IPS-18a (cell line): ENCODE data around the gene ZFR.
"Not testable (repeated sequence)": the region's sequence is repeated elsewhere in the genome, so short reads cannot be mapped to it uniquely, and the experiment has no call there.

Source experiments
- H3K27ac ChIP-seq: one replicate; pipeline ENCODE4 v1.5.1; 2013; ENCODE audit warnings: low read length
- H3K27me3 ChIP-seq: one replicate; pipeline ENCODE4 v1.6.1; 2013; ENCODE audit warnings: mild to moderate bottlenecking, low read length; ENCODE audit not compliant: control insufficient read depth, insufficient read depth
- H3K36me3 ChIP-seq: one replicate; pipeline ENCODE4 v1.6.1; 2013; ENCODE audit warnings: low read depth, low read length; ENCODE audit not compliant: control insufficient read depth
- H3K4me1 ChIP-seq: one replicate; pipeline ENCODE4 v1.6.1; 2013; ENCODE audit warnings: low read depth, low read length; ENCODE audit not compliant: control insufficient read depth
- H3K4me3 ChIP-seq: one replicate; pipeline ENCODE4 v1.5.1; 2013; ENCODE audit warnings: low read length
- H3K9ac ChIP-seq: one replicate; pipeline ENCODE4 v1.6.1; 2013; ENCODE audit warnings: mild to moderate bottlenecking, low read length, moderate library complexity
- H3K9me3 ChIP-seq: one replicate; pipeline ENCODE4 v1.6.1; 2013; ENCODE audit warnings: low read depth, low read length; ENCODE audit not compliant: control insufficient read depth

ZFR gene

GRCh38 chr5:32471784-32472183 lies 27.2 kb upstream of the ZFR start:
- H3K4me3 ChIP-seq, result no peak overlapping the region
- no peaks in the 10 kb centered on the region for H3K9me3 ChIP-seq
- H3K27ac ChIP-seq, result no peak overlapping the region
- H3K9ac ChIP-seq, result no peak overlapping the region
- H3K4me1 ChIP-seq, result peaks cover 6% of the 10 kb centered on the region
- no peaks in the 10 kb centered on the region for H3K27me3 ChIP-seq
- H3K36me3 ChIP-seq, result no peaks in the 10 kb centered on the region

GRCh38 chr5:32465076-32465475 lies 20.5 kb upstream of the ZFR start:
- Histone ChIP-seq H3K4me3 (no peak overlapping the region), H3K36me3 (no peaks in the 10 kb centered on the region), H3K4me1 (peaks cover 5% of the 10 kb centered on the region), H3K9ac (no peak overlapping the region), H3K9me3 (no peaks in the 10 kb centered on the region), H3K27ac (no peak overlapping the region), H3K27me3 (no peaks in the 10 kb centered on the region)

- Histone ChIP-seq H3K9me3 (no peaks in the 10 kb centered on the region), H3K4me1 (peaks cover 5% of the 10 kb centered on the region), H3K9ac (no peak overlapping the region), H3K27me3 (no peaks in the 10 kb centered on the region), H3K4me3 (no peak overlapping the region), H3K36me3 (no peaks in the 10 kb centered on the region), H3K27ac (no peak overlapping the region)
These were observed 18.1 kb upstream of the ZFR start for GRCh38 chr5:32462618-32463017.

- no peaks in the 10 kb centered on the region for H3K36me3 ChIP-seq
- H3K9ac ChIP-seq, result no peak overlapping the region
- H3K9me3 ChIP-seq, result no peaks in the 10 kb centered on the region
- H3K4me1 ChIP-seq, result peaks cover 5% of the 10 kb centered on the region
- H3K27me3 ChIP-seq, result no peaks in the 10 kb centered on the region
- no peak overlapping the region for H3K27ac ChIP-seq
- H3K4me3 ChIP-seq, result no peak overlapping the region
These were observed 17.0 kb upstream of the ZFR start for GRCh38 chr5:32461441-32462120.

- Histone ChIP-seq H3K4me1 (peaks cover 5% of the 10 kb centered on the region), H3K36me3 (no peaks in the 10 kb centered on the region), H3K9ac (no peak overlapping the region), H3K27ac (no peak overlapping the region), H3K27me3 (no peaks in the 10 kb centered on the region), H3K9me3 (no peaks in the 10 kb centered on the region), H3K4me3 (no peak overlapping the region)
These were observed 16.2 kb upstream of the ZFR start for GRCh38 chr5:32460702-32461101.

- Histone ChIP-seq H3K27me3 (no peaks in the 10 kb centered on the region), H3K4me1 (peaks cover 5% of the 10 kb centered on the region), H3K36me3 (no peaks in the 10 kb centered on the region), H3K9ac (no peak overlapping the region), H3K9me3 (no peaks in the 10 kb centered on the region), H3K27ac (no peak overlapping the region), H3K4me3 (no peak overlapping the region)
These were observed 14.4 kb upstream of the ZFR start for GRCh38 chr5:32458880-32459495.

GRCh38 chr5:32455311-32455710 lies 10.8 kb upstream of the ZFR start:
- H3K4me3 ChIP-seq, result no peak overlapping the region
- H3K27ac ChIP-seq, result no peak overlapping the region
- no peaks in the 10 kb centered on the region for H3K27me3 ChIP-seq
- H3K9ac ChIP-seq, result no peak overlapping the region
- H3K4me1 ChIP-seq, result no peaks in the 10 kb centered on the region
- H3K36me3 ChIP-seq, result no peaks in the 10 kb centered on the region
- H3K9me3 ChIP-seq, result no peaks in the 10 kb centered on the region

- Histone ChIP-seq H3K4me3 (no peak overlapping the region), H3K9ac (no peak overlapping the region), H3K27ac (no peak overlapping the region), H3K27me3 (no peaks in the 10 kb centered on the region), H3K36me3 (no peaks in the 10 kb centered on the region), H3K4me1 (no peaks in the 10 kb centered on the region), H3K9me3 (no peaks in the 10 kb centered on the region)
These were observed 10.3 kb upstream of the ZFR start for GRCh38 chr5:32454821-32455220.

GRCh38 chr5:32453916-32454315 lies 9.4 kb upstream of the ZFR start:
- Histone ChIP-seq H3K27me3 (no peaks in the 10 kb centered on the region), H3K9me3 (no peaks in the 10 kb centered on the region), H3K36me3 (no peaks in the 10 kb centered on the region), H3K27ac (no peak overlapping the region), H3K9ac (no peak overlapping the region), H3K4me1 (no peaks in the 10 kb centered on the region), H3K4me3 (no peak overlapping the region)

GRCh38 chr5:32452316-32452715 lies 7.8 kb upstream of the ZFR start:
- not testable (repeated sequence) for H3K27me3 ChIP-seq, H3K36me3 ChIP-seq, H3K27ac ChIP-seq, H3K4me3 ChIP-seq, H3K4me1 ChIP-seq, H3K9ac ChIP-seq, H3K9me3 ChIP-seq

- Histone ChIP-seq H3K9ac (no peak overlapping the region), H3K36me3 (no peaks in the 10 kb centered on the region), H3K27ac (no peak overlapping the region), H3K9me3 (no peaks in the 10 kb centered on the region), H3K4me1 (no peaks in the 10 kb centered on the region), H3K4me3 (no peak overlapping the region), H3K27me3 (peaks cover 8% of the 10 kb centered on the region)
These were observed 6.4 kb upstream of the ZFR start for GRCh38 chr5:32450952-32451351.

GRCh38 chr5:32449262-32449661 lies 4.7 kb upstream of the ZFR start:
- Histone ChIP-seq H3K36me3 (no peaks in the 10 kb centered on the region), H3K4me3 (no peak overlapping the region), H3K27ac (no peak overlapping the region), H3K4me1 (peaks cover 3% of the 10 kb centered on the region), H3K9me3 (no peaks in the 10 kb centered on the region), H3K9ac (no peak overlapping the region), H3K27me3 (peaks cover 18% of the 10 kb centered on the region)
